ENCODE results near the gene GEN1.

GRCh38 chr2:17827316-17827715 is 73.4 kb downstream of the GEN1 start:
- TF ChIP-seq CTCF (IDR thresholded peaks at IDR 0.05) (no peak), POLR2A (IDR thresholded peaks at IDR 0.05) (no peak)
